ENCODE measurements around the gene FAM89B. TPM values are rescaled to one million over a fixed set of nuclear protein-coding genes. Genes with fewer than 3 reads are reported as not detected.

The FAM89B gene
- polyA plus RNA-seq, 1 donor: 37.3 TPM

Other genes starting within 250 kb of the FAM89B start
- 42.2 TPM for gene DPF2, start 238.7 kb upstream of the FAM89B start, polyA plus RNA-seq (ENCODE audit: insufficient read length)
- gene TIGD3, start 217.8 kb upstream of the FAM89B start, polyA plus RNA-seq (ENCODE audit: insufficient read length): 0.34 TPM
- gene SLC25A45, start 189.9 kb upstream of the FAM89B start, polyA plus RNA-seq (ENCODE audit: insufficient read length): 5.7 TPM
- 8.9 TPM for gene FRMD8, start 185.9 kb upstream of the FAM89B start, polyA plus RNA-seq (ENCODE audit: insufficient read length)
- 94.1 TPM for gene NEAT1, start 149.7 kb upstream of the FAM89B start, polyA plus RNA-seq (ENCODE audit: insufficient read length)
- 200 TPM for gene MALAT1, start 73.5 kb upstream of the FAM89B start, polyA plus RNA-seq (ENCODE audit: insufficient read length)
- 43.6 TPM for gene SCYL1, start 47.5 kb upstream of the FAM89B start, polyA plus RNA-seq (ENCODE audit: insufficient read length)
- gene LTBP3, start 14.2 kb upstream of the FAM89B start, polyA plus RNA-seq (ENCODE audit: insufficient read length): 131 TPM
- gene ZNRD2, start 2.1 kb upstream of the FAM89B start, polyA plus RNA-seq (ENCODE audit: insufficient read length): 53.9 TPM
- 355 TPM for gene EHBP1L1, start 3.5 kb downstream of the FAM89B start, polyA plus RNA-seq (ENCODE audit: insufficient read length)
- gene KCNK7, start 23.3 kb downstream of the FAM89B start, polyA plus RNA-seq (ENCODE audit: insufficient read length): 1.4 TPM
- gene MAP3K11, start 41.7 kb downstream of the FAM89B start, polyA plus RNA-seq (ENCODE audit: insufficient read length): 30.1 TPM
- 18.0 TPM for gene PCNX3, start 43.2 kb downstream of the FAM89B start, polyA plus RNA-seq (ENCODE audit: insufficient read length)
- gene SIPA1, start 65.6 kb downstream of the FAM89B start, polyA plus RNA-seq (ENCODE audit: insufficient read length): 34.0 TPM
- gene RELA, start 90.4 kb downstream of the FAM89B start, polyA plus RNA-seq (ENCODE audit: insufficient read length): 42.1 TPM
- 38.0 TPM for gene KAT5, start 139.7 kb downstream of the FAM89B start, polyA plus RNA-seq (ENCODE audit: insufficient read length)
- gene RNASEH2C, start 148.3 kb downstream of the FAM89B start, polyA plus RNA-seq (ENCODE audit: insufficient read length): 30.2 TPM
- 1.5 TPM for gene AP5B1, start 208.4 kb downstream of the FAM89B start, polyA plus RNA-seq (ENCODE audit: insufficient read length)
- not detected for gene OVOL1, start 214.5 kb downstream of the FAM89B start, polyA plus RNA-seq (ENCODE audit: insufficient read length)

Data from forelimb muscle (tissue), 1 donor.